ENCODE data around the gene TM9SF1. TPM values are rescaled to one million over a fixed set of nuclear protein-coding genes. Genes with fewer than 3 reads are reported as not detected.

TM9SF1 gene
- total RNA-seq, 2 experiments from 2014 or later, result 12.9 to 13.0 TPM

GRCh38 chr14:24212924-24213865, 18.0 kb upstream of the TM9SF1 start, which contains the start of gene CHMP4A:
TSS of gene CHMP4A (minus strand) at chr14:24213488. CDS start at chr14:24213439, 49 bp downstream.
- Histone ChIP-seq H3K4me3 (ENCODE audit: low read length) (peak within 1 kb of the TSS; percentile 98), H3K27me3 (ENCODE audit: control insufficient read depth in 1 of 2, insufficient read depth in 2 of 2, low read length in 2 of 2) (no peaks in the 10 kb centered on the region), H3K27ac (ENCODE audit: low read depth in 1 of 2, low read length in 2 of 2) (peak within 1 kb of the TSS; percentile 98 to 100), H3K9me3 (ENCODE audit: control insufficient read depth in 1 of 2, insufficient read depth in 1 of 2, low read length in 2 of 2) (no peaks in the 10 kb centered on the region), H3K4me1 (ENCODE audit: insufficient read depth, low read length) (peaks cover 53% of the 10 kb centered on the region), H3K36me3 (ENCODE audit: insufficient read depth, low read length) (peaks cover 42% of the 10 kb centered on the region)
- intact Hi-C loops (cut with DNase I, micrococcal nuclease), result loop anchor here (1.0 to 2.0 kb wide), 7 partner anchors 18 to 217 kb away; partner anchors contain the start of genes GMPR2 (in 1 of the 2), IPO4 (in 1 of the 2), IRF9 (in 1 of the 2) and NEDD8 (in 1 of the 2)
- Mint-ChIP-seq H3K27ac (peak within 1 kb of the TSS; percentile 96), H3K9me3 (no peaks in the 10 kb centered on the region), H3K36me3 (ENCODE audit: low read depth) (peaks cover 49% of the 10 kb centered on the region), H3K27me3 (no peaks in the 10 kb centered on the region), H3K4me1 (ENCODE audit: low read depth) (peaks cover 49% of the 10 kb centered on the region), H3K4me3 (peak within 1 kb of the TSS; percentile 97)
- ChIA-PET POLR2A (interaction anchor here (0.6 to 4.7 kb wide), 33 partner anchors 10 to 1319 kb away, joined by 3 to 144 read pairs (median 6); partner anchors contain the start of genes CBLN3, DCAF11, DHRS1 and EMC9), CTCF (interaction anchor here (0.7 to 2.5 kb wide), 10 partner anchors 18 to 120 kb away, joined by 3 to 12 read pairs (median 6); partner anchors contain the start of genes CIDEB, IRF9, RABGGTA and TINF2)
- DNase-seq (peak; percentile 89 to 99 (median 94)), ATAC-seq (ENCODE audit: poor library complexity) (peak; percentile 71)
- no peak for TF ChIP-seq CTCF (IDR thresholded peaks at IDR 0.05)

- POLR2A ChIA-PET, result interaction anchor here (1.0 to 4.1 kb wide), 4 partner anchors 15 to 70 kb away, joined by 3 to 32 read pairs (median 16); partner anchors contain the start of genes EMC9, IRF9 and TM9SF1
- H3K4me3 ChIP-seq (ENCODE audit: low read length), result no peak overlapping the region
- peaks cover 60% of the 10 kb centered on the region for H3K4me1 ChIP-seq (ENCODE audit: insufficient read depth, low read length)
- ATAC-seq (ENCODE audit: poor library complexity) (no peak), DNase-seq (no peak)
- intact Hi-C loops (cut with DNase I, micrococcal nuclease), result no loop called here
- CTCF ChIA-PET, result interaction anchor here (1.1 to 1.7 kb wide), 2 partner anchors 16 to 50 kb away, joined by 3 to 10 read pairs; partner anchors contain the start of genes IRF9 and TM9SF1
- H3K27me3 ChIP-seq (ENCODE audit: control insufficient read depth in 1 of 2, insufficient read depth in 2 of 2, low read length in 2 of 2), result no peaks in the 10 kb centered on the region
- Mint-ChIP-seq H3K4me3 (peak overlapping the region; percentile 12), H3K36me3 (ENCODE audit: low read depth) (peaks cover 68% of the 10 kb centered on the region), H3K27me3 (no peaks in the 10 kb centered on the region), H3K9me3 (no peaks in the 10 kb centered on the region), H3K4me1 (ENCODE audit: low read depth) (peaks cover 53% of the 10 kb centered on the region), H3K27ac (peak overlapping the region; percentile 96)
- H3K36me3 ChIP-seq (ENCODE audit: insufficient read depth, low read length), result peaks cover 52% of the 10 kb centered on the region
- H3K9me3 ChIP-seq (ENCODE audit: control insufficient read depth in 1 of 2, insufficient read depth in 1 of 2, low read length in 2 of 2), result no peaks in the 10 kb centered on the region
- H3K27ac ChIP-seq (ENCODE audit: low read depth in 1 of 2, low read length in 2 of 2), result no peak overlapping the region
- TF ChIP-seq CTCF (IDR thresholded peaks at IDR 0.05), result no peak
Observed at GRCh38 chr14:24211311-24211710, 16.1 kb upstream of the TM9SF1 start.

- ATAC-seq (ENCODE audit: poor library complexity), result no peak
Observed at GRCh38 chr14:24207625-24208024, 12.4 kb upstream of the TM9SF1 start.

More at GRCh38 chr14:24207625-24208024, 12.4 kb upstream of the TM9SF1 start:
- Mint-ChIP-seq H3K4me3 (no peak overlapping the region), H3K36me3 (ENCODE audit: low read depth) (peaks cover 79% of the 10 kb centered on the region), H3K4me1 (ENCODE audit: low read depth) (peaks cover 37% of the 10 kb centered on the region), H3K27ac (peak overlapping the region; percentile 54), H3K27me3 (no peaks in the 10 kb centered on the region), H3K9me3 (no peaks in the 10 kb centered on the region)
- Histone ChIP-seq H3K4me1 (ENCODE audit: insufficient read depth, low read length) (peaks cover 31% of the 10 kb centered on the region), H3K27me3 (ENCODE audit: control insufficient read depth in 1 of 2, insufficient read depth in 2 of 2, low read length in 2 of 2) (no peaks in the 10 kb centered on the region), H3K4me3 (ENCODE audit: low read length) (no peak overlapping the region), H3K27ac (ENCODE audit: low read depth in 1 of 2, low read length in 2 of 2) (no peak overlapping the region), H3K9me3 (ENCODE audit: control insufficient read depth in 1 of 2, insufficient read depth in 1 of 2, low read length in 2 of 2) (no peaks in the 10 kb centered on the region), H3K36me3 (ENCODE audit: insufficient read depth, low read length) (peaks cover 68% of the 10 kb centered on the region)
- ChIA-PET CTCF (no interaction called here), POLR2A (interaction anchor here (1.0 to 1.1 kb wide), 2 partner anchors 12 to 19 kb away, joined by 3 read pairs; partner anchors contain the start of gene TM9SF1)
- no peak for DNase-seq
- intact Hi-C loops (cut with DNase I, micrococcal nuclease), result no loop called here
- TF ChIP-seq CTCF (IDR thresholded peaks at IDR 0.05), result no peak
